GM18502 (cell line): ENCODE results near the gene DMRT1.

ENCODE experiments used
- ATAC-seq: cut with Tn5 transposase; IDR thresholded peaks from one replicate; pipeline ENCODE4 v1.9.1; 2021; ENCODE audit warnings: mild to moderate bottlenecking; ENCODE audit not compliant: unreplicated experiment, poor library complexity

Gene DMRT1

DNA sequence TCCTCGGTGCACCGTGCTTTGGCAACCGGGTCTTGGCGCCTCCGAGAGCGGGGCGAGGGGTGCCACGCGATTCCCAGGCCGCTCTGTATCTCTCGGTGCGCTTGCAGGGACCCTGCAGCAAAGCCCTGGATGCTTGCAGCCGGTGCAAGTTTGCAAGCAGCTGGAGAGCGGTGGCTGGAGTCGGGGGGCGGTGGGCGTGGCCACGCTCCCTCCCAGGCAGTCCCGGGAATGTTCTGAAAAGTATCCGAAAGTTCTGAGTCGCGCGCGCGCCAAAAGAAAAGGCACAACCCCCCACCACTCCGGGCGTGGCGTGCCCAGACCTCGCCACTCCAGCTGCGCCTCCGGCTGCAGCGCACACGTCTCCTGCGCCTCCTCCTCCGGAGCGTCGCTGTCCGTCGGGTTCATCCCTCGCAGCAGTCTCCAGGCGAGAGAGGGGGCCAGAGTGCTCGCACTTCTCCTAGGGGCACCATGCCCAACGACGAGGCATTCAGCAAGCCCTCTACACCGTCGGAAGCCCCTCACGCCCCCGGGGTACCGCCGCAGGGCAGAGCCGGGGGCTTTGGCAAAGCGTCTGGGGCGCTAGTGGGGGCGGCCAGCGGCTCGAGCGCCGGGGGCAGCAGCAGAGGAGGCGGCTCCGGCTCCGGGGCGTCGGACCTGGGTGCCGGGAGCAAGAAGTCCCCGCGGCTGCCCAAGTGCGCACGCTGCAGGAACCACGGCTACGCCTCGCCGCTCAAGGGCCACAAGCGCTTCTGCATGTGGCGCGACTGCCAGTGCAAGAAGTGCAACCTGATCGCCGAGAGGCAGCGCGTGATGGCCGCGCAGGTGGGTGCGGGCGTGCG is at the start of gene DMRT1:
Gene DMRT1 (plus strand): TSS at position 327 of the 839 bp plus-strand sequence. CDS start 142 bp downstream, at position 469.
- ATAC-seq, result no peak

DNA sequence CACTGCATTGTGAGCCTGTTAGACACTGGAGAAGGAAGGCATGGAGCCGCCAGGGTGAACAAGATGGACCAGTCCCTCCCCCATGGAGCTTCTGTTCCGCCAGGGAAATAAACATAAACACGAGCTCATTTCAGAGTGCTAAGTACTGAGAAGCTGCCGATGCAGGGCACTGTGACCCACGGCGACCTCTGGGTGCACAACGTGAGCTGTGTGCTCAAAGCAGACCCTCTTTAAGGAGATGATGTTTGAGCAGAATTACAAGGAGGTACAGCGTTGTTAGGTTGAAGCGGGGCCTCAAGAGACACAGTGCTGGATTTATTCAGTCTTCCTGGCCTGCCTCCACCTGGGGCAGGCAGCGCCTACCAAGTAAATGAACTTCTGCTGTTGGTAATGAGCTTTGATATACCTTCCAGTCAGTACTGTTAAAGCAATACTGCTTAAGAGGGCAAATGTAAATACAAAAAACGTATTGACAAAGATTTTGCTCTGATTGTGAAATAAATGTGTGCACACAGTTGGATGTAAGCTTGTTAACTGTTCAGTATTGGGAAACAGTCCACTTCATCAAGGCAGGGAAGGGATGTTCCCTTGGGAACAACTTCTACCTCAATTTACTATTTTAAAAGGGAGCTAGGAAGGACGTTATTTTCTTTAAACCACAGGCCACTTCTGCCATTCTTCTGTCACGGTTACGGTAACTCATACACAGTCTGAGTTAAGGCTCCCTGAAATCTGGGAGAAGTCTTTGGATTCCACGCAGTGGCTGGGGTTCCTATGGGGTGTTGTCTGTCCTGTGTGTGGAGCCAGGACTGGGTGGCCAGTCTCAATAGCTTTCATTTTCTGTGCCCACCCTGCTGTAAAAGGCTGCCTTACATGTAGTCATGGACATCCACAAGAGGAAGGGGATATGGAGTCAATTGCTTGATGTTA is 48.9 kb upstream of the DMRT1 start:
- ATAC-seq, result no peak

DNA sequence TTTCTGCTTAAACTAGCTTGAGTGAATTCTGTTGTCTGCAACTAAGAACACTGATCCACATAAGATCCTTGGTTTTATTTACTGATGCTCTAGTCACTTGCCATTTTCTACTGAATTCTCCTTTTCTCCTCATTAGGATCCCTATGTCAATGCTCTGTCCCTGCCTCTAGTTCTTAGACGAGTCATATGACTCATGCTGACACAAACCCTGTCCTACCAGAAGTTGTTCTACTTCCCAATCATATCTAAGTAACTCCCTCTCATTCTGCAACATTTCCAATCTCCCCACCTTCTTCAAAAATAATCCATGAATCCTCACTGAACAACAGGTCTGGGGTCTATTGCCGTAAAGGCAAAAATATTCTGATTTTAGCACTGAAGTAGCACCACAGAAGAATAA is 47.1 kb upstream of the DMRT1 start:
- ATAC-seq, result no peak

DNA sequence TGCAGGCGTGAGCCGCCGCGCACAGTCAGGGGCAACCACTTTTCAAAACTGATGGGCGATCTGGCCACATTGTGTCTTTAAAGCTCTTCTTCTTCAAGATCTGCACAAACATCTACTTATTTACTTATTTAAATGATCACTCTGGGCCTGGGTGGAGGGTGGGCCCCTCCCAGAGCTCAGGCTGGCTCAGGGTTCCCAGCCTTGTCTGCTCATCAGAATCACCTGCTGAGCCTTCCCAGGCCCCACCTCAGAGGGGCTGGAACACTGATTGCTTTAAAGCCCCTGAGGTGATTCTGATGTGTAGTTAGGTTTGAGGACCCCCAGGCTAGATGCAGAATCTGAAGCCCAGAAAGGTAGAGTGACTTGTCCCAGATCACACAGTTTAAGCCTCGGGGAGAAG is 45.6 kb upstream of the DMRT1 start:
- ATAC-seq, result no peak

DNA sequence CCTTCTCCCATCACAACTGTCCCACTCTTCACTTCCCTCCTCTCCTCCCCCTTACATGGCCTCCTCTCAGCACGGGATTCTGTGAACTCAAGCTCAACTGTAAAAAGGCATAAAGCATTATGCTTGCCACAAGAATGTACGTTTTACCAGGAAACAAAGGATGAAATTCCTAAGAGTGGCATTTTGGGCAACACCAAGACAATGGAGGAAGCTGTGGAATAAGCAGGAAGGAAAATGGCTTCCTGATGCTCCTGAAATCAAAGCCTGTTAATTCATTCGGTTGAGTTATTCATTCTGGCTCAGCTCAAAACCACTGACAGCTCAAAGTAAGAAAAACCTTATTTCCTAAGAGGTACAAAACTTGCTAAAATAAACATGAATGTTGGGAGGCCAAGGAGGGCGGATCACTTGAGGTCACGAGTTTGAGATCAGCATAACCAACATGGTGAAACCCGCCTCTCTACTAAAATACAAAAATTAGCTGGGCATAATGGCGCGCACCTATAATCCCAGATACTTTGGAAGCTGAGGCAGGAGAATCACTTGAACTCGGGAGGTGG is 40.8 kb upstream of the DMRT1 start:
- no peak for ATAC-seq

DNA sequence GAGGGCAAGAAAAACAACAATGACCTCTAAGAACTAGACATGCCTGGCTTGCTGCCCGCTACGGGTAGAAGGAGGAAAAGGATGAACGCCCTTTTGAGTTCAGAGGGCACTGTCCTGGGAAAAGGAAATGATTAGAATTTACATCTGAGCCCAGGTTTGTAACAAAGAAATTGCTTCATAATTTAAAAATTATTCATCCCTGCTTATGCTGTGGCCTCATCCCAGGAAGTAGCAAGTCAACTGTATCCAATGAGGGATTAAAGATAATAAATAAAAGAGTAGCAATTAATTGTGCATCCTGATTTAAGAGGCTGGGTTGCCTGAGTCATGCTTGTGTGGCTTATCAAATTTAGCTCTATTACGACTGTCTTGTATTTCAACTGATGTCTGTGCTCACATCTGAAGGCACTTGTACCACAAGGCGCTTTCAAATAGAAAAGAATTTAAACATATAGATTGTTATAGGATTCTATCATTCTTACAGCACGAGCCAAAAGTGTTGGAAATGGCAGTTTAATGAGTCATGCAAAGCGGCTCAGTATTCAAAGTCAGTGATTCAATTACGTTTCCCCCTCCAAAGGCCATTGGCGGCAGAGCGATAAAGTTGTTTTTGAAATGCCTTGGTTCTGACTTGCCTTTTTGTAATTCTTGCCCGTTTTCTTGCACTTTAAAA is 40.0 kb upstream of the DMRT1 start:
- ATAC-seq, result no peak

DNA sequence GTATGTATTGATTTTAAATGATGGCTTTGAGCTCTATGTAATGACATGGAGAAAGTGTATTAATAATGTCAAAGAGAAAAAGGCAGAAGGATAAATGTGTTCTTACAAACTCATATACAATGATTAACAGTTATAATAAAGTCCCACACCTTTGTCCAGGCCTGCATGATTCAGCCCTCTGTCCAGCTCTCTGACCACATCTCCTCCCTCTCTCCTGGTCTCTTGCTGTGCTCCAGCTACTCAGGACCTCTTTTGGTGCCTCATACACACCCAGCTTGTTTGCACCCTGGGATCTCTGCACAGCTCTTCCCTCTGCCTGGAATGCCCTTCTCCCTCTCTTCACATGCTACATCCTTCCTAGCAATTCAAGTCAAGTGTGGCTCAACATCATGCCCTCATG is 37.5 kb upstream of the DMRT1 start:
- ATAC-seq, result no peak

DNA sequence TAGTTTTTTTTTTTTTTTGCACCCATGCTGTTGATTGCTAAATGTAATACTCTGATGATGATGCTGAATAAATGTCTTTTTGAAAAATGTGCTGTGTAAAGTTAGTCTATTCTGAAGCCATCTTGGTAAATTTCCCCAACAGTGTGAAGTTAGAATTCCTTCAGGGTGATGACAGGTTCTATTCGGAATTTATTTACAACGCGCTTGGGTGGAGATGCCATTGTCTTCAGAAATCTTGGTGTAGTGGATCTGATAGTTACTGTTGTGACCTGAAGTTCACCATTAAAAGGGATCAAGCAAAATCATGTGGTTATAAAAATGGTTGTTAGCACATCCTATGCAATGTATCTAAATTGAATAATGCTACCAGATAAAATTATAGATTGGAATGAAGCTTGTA is 36.3 kb upstream of the DMRT1 start:
- no peak for ATAC-seq

DNA sequence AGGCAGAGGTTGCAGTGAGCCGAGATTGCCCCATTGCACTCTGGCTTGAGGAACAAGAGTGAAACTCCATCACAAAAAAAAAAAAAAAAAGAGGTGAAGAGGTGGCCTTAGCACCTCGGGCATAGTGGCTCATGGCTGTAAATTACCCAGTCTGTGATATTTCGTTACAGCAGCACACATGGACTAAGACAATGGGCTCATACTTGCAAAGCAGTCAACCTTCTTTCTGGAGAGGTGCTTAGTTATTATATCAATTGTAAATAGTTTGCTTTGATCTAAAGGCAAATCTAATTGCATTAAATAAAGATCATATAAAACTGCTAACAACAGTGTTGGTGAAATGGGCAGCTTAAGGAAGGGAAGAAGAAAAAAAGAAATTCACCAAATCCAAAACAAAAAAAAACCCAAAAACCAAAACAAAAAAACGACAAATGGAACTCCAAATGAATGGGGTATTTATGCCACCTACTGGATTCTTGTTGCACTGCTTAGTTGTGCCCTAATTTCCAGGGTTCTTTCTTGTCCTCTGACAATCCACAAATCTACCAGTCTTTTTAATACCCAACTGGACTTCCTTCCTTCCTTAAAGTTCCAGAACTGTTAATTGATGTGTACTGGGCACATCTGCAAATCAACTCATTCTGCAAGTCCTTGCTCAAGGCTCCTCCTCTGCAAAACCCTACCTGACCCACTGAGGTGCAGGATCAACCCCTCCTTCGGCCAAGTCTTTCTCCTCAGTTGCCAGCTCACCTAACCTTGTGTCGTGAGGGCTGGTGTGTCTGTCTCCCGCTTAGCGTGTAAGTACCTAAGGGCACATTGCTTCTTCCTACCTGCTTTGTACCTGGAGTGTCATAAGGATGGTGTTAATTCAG is 35.0 kb upstream of the DMRT1 start:
- no peak for ATAC-seq

DNA sequence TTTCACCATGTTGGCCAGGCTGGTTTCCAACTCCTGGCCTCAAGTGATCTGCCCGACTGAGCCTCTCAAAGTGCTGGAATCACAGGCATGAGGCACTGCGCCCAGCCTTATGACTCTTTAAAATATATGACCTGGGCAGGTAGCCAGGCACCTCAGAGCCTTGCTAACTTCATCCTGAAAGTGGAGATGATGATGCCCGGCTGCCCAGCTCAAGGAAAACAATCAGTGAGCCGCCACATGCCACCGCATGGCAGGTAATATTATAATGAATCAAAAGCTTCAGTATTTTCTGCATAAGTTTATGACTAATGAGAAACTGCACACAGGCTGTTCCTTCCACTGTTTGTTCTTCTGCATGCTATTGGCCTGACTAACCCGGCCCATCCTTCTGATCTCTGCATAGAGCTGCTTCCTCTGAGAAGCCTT is 30.4 kb upstream of the DMRT1 start:
- ATAC-seq, result no peak

DNA sequence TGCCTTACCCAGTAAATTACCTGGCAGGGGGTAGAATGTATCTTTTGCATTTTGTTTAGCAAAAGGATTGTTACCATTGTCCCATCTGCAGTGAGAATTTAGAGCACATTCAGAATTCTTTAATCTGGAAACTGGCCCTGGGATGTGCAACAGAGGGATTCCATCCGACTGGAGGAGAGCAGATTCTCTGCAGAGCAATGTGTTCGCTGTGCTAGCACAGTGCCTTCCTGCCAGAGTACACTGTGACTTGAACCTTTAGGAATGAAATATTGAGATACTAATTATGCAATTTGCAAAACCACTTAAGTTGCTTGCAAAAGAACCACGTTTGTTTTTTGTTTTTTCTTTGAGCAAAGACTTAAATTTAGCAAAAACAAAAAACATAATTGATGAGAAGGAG is 22.5 kb upstream of the DMRT1 start:
- ATAC-seq, result no peak

DNA sequence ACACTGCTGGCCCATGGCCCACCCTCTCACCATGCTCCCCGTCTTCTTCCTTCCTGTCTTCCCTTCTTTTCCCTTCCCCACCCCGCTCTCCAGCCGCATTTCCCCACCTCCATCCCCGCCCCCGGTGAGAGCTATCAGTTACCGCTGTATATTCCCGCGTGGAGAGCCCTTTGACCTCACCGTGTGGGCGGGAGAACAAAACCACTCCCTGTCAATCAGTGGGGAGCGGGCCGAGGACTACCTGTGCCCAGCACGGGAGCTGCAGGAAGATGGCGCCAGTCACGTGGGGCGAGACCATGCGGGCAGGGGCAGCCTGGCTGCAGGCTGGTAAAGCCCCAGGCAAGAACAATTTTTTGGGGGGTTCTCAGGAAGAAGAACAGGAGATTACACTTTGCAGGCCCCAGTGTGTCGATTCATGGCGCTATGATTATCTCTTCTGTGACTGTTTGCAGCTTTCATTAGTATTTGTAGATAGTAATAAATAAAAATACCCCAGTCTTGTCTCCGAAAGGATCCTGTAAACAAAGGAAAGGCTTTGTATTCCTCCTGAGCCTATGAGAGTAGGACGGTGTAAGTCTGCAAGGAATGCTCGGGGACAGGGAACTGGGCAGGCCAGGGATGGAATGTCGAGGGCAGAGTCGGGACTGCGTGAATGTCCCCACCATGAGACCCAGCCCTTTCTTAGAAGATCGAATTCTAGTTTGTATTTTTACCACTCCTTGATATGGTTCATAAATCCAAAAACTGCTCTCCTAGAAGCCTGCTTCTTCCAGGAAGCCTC is 14.8 kb upstream of the DMRT1 start:
- no peak for ATAC-seq

DNA sequence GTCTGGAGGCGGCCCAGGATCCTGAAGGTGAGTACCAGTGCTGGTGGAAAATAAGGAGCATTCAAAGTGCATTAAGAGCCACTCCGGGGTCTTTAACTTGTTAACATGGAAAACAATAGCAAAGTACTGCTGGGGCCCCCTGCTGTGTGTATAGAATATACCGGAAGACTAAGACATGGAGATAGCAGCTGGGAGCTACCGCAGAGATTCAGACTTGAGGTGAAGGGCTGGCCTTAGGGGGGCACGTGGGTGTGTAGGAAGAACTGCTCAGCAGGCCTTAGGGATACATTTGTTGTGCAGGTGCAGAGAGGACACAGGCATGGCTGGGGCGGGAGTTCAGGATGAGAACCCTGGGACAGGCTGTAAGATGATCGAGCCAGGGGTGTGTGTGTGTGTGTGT is 1.2 kb upstream of the DMRT1 start:
- ATAC-seq, result no peak

DNA sequence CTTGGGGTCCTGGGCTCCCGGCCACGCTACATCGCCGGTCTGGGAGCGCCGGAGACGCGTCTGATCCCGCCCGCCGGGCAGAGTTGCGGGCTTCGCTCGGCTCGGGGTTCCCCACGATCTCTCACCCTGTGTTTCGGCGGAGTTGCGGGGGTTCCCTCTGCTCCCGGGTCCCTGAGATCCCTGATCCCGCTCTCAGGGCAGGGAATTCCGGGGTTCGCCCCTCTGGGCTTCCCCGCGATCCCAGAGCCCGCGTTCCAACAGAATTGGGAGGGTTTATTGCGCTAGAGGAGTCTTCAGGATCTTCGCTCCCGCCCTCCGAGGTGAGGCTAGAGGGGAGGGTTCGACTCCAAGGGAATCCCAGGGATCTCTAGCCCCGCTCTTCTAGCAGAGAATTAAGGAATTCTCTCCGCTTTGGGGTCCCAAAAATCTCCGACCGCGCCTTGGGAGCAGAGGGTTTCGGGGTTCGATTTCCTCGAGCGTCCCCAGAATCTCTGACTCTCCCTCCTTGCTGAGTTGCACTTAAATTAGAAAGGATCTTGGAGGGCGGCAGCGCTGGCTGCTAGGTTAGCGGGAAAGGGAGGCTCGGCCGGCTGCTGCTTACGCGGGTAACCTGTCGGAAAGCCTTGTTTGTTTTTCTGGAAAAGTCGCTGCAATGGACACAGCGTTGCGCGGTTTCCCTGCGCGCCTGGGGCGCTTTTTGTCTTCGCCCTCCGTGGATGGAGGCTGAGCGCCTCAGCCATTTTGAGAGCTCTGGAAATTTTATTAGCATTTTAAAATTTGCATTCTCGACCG is 1.3 kb downstream of the DMRT1 start:
- no peak for ATAC-seq

DNA sequence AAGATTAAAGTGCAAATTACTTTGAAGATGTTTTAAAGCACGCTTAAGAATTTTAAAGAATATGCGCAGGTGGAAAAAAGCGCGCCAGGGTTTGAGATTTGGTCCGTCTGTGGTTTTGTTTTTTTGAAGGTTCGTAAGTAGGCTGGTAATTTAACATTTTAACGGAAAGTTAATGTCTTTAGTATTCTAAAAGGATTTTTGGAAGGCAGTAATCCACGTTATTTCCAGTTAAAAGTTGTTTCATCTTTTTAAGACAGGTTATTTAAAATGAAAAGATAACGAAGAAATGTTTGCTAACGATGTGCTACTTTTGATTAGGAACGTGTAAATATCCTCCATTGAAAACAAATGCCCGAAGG is 1.9 kb downstream of the DMRT1 start:
- ATAC-seq, result no peak

DNA sequence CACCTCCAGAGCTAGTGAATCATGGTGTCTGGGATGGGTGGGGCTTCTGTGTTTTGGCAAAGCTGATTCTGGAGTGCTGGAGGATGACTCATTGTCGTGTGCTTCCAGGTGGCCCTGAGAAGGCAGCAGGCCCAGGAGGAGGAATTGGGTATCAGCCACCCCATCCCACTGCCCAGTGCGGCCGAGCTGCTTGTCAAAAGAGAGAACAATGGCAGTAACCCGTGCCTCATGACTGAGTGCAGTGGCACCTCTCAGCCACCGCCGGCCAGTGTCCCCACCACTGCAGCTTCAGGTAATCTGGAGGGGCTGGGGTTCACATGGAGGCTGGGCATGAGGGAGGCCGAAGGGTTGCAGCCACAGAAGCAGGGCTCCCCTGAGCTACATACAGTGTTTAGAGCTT is 5.4 kb downstream of the DMRT1 start:
- ATAC-seq, result no peak

DNA sequence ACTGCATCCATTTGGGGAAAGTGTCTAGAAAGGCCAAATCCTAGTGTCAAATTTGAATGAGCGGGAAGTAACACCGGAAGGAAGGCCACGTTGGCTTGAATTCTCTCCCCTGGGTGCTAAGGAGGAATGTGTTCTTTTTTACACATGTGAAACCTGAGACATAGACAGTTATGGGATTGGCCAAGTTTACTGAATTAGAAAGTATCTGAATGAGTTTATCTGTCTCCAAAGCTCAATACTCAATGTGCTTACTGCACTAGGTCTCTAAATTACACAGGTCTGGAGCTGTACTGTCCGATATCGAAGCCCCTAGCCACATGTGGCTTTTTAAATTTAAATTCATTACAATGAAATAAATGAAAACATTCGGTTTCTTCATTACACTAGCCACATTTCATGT is 6.0 kb downstream of the DMRT1 start:
- ATAC-seq, result peak; percentile 91

DNA sequence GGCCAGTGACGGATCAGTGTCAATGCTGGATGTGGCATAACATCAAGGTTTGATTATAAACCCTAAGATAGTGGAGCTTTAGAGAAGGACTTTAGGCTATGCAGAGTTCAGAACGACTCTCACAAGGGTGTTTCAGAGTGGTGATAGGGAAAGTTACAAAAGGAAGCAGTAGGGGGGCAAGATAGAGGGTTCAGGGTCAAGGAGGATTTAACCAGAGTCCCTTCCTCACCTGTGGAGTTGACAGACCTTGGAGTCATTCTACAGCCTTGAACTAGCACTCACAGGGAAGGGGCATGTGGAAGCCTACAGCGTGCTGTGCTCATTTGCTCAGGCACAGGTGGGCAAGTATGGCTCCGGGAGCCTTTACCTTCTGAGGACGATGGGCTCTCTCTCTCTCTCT is 7.9 kb downstream of the DMRT1 start:
- ATAC-seq, result no peak
